Measurements from ENCODE around the gene CGA. TPM values are rescaled to one million over a fixed set of nuclear protein-coding genes. Genes with fewer than 3 reads are reported as not detected.

CGA gene
- total RNA-seq, 4 donors from 2014 or later, result not detected

- Histone ChIP-seq H3K4me1 (no peaks in the 10 kb centered on the region), H3K9me3 (no peaks in the 10 kb centered on the region), H3K4me3 (no peak overlapping the region), H3K36me3 (no peaks in the 10 kb centered on the region), H3K27me3 (peaks cover 0 to 7% of the 10 kb centered on the region in 2 donors), H3K27ac (no peak overlapping the region)
- DNase-seq (ENCODE audit: low spot score in 2 of 2), result no peak
- WGBS, 2 donors, result 70 to 83% methylated on average over 2 of the region's 2 CpGs
- TF ChIP-seq EP300 (IDR thresholded peaks at IDR 0.05), result no peak
- TF ChIP-seq POLR2A (IDR thresholded peaks at IDR 0.05), result no peak
- no peak for TF ChIP-seq CTCF (IDR thresholded peaks at IDR 0.05)
Observed at GRCh38 chr6:87101067-87101466, 6.2 kb upstream of the CGA start.

GRCh38 chr6:87100216-87100615 lies 5.3 kb upstream of the CGA start:
- peaks cover 0 to 7% of the 10 kb centered on the region in 2 donors for H3K27me3 ChIP-seq
- H3K4me3 ChIP-seq, result no peak overlapping the region
- TF ChIP-seq EP300 (IDR thresholded peaks at IDR 0.05), result no peak
- 87 to 92% methylated on average over 3 of the region's 3 CpGs for WGBS, 2 donors
- DNase-seq (ENCODE audit: low spot score in 2 of 2), result no peak
- H3K27ac ChIP-seq, result no peak overlapping the region
- no peaks in the 10 kb centered on the region for H3K4me1 ChIP-seq
- H3K9me3 ChIP-seq, result no peaks in the 10 kb centered on the region
- no peaks in the 10 kb centered on the region for H3K36me3 ChIP-seq

GRCh38 chr6:87099472-87099871 lies 4.6 kb upstream of the CGA start:
- H3K4me1 ChIP-seq, result no peaks in the 10 kb centered on the region

GRCh38 chr6:87094576-87094975 lies 330 bp downstream of the CGA start:
- no peak overlapping the region for H3K27ac ChIP-seq
- no peaks in the 10 kb centered on the region for H3K4me1 ChIP-seq
- no peaks in the 10 kb centered on the region for H3K36me3 ChIP-seq
- 29 to 30% methylated on average over 1 of the region's 1 CpG for WGBS, 2 donors
- no peak overlapping the region for H3K4me3 ChIP-seq
- no peak for DNase-seq (ENCODE audit: low spot score in 2 of 2)
- TF ChIP-seq POLR2A (IDR thresholded peaks at IDR 0.05) (no peak), CTCF (IDR thresholded peaks at IDR 0.05) (no peak), EP300 (IDR thresholded peaks at IDR 0.05) (no peak)
- no peaks in the 10 kb centered on the region for H3K9me3 ChIP-seq
- H3K27me3 ChIP-seq, result peaks cover 0 to 7% of the 10 kb centered on the region in 2 donors

More at GRCh38 chr6:87099472-87099871, 4.6 kb upstream of the CGA start:
- Histone ChIP-seq H3K27ac (no peak overlapping the region), H3K9me3 (no peaks in the 10 kb centered on the region), H3K27me3 (peaks cover 0 to 7% of the 10 kb centered on the region in 2 donors), H3K4me3 (no peak overlapping the region), H3K36me3 (no peaks in the 10 kb centered on the region)
- TF ChIP-seq CTCF (IDR thresholded peaks at IDR 0.05), result no peak
- no peak for TF ChIP-seq EP300 (IDR thresholded peaks at IDR 0.05)
- TF ChIP-seq POLR2A (IDR thresholded peaks at IDR 0.05), result no peak
- DNase-seq (ENCODE audit: low spot score in 2 of 2), result no peak

GRCh38 chr6:87093651-87094050 lies 1.3 kb downstream of the CGA start:
- Histone ChIP-seq H3K4me1 (no peaks in the 10 kb centered on the region), H3K36me3 (no peaks in the 10 kb centered on the region), H3K27ac (no peak overlapping the region), H3K27me3 (peaks cover 0 to 7% of the 10 kb centered on the region in 2 donors), H3K9me3 (no peaks in the 10 kb centered on the region), H3K4me3 (no peak overlapping the region)
- DNase-seq (ENCODE audit: low spot score in 2 of 2), result no peak
- TF ChIP-seq POLR2A (IDR thresholded peaks at IDR 0.05) (no peak), CTCF (IDR thresholded peaks at IDR 0.05) (no peak)
- WGBS, 2 donors, result 66 to 73% methylated on average over 2 of the region's 2 CpGs

GRCh38 chr6:87093199-87093598 lies 1.7 kb downstream of the CGA start:
- H3K27me3 ChIP-seq, result peaks cover 0 to 7% of the 10 kb centered on the region in 2 donors
- H3K9me3 ChIP-seq, result no peaks in the 10 kb centered on the region
- no peaks in the 10 kb centered on the region for H3K4me1 ChIP-seq
- H3K27ac ChIP-seq, result no peak overlapping the region
- no peak for DNase-seq (ENCODE audit: low spot score in 2 of 2)
- no peaks in the 10 kb centered on the region for H3K36me3 ChIP-seq
- no peak overlapping the region for H3K4me3 ChIP-seq
- TF ChIP-seq CTCF (IDR thresholded peaks at IDR 0.05), result no peak
- TF ChIP-seq EP300 (IDR thresholded peaks at IDR 0.05), result no peak
- no peak for TF ChIP-seq POLR2A (IDR thresholded peaks at IDR 0.05)
